CD14-positive monocyte (primary cell): ENCODE data around the gene GIMAP1. TPM values are rescaled to one million over a fixed set of nuclear protein-coding genes. Genes with fewer than 3 reads are reported as not detected.

Source experiments
- DNase-seq, 3 donors: peaks; one replicate each; pipeline ENCODE4 v3.0.0-alpha.2; 2011 to 2022
- H2AFZ ChIP-seq: 2 replicates; pipeline ENCODE4 v1.6.0; 2012; ENCODE audit warnings: mild to moderate bottlenecking, low read depth, low read length, inconsistent platforms; ENCODE audit not compliant: insufficient read depth, poor library complexity, severe bottlenecking
- H3K27ac ChIP-seq, 2 donors: 1 replicate in 1 of 2; 2 replicates in 1 of 2; pipeline ENCODE4 v1.5.1; 2012 to 2013; ENCODE audit warnings: low read length in 2 of 2, control low read depth in 1 of 2, inconsistent platforms in 1 of 2, low read depth in 1 of 2, mild to moderate bottlenecking in 1 of 2
- H3K27me3 ChIP-seq, 2 donors: one replicate each; pipeline versions ENCODE4 v1.6.0 to v1.6.1; 2011 to 2013; ENCODE audit warnings: low read length in 2 of 2; ENCODE audit not compliant: control insufficient read depth in 2 of 2, insufficient read depth in 2 of 2
- H3K36me3 ChIP-seq, 2 donors: replicated peaks in 1 of 2; 1 replicate in 1 of 2; 2 replicates in 1 of 2; pipeline versions ENCODE4 v1.5.1 to v1.6.1; 2012 to 2013; ENCODE audit warnings: low read length in 2 of 2, control low read depth in 1 of 2, inconsistent platforms in 1 of 2, mild to moderate bottlenecking in 1 of 2; ENCODE audit not compliant: insufficient read depth in 2 of 2, control insufficient read depth in 1 of 2
- H3K4me1 ChIP-seq, 2 donors: 1 replicate in 1 of 2; 2 replicates in 1 of 2; pipeline versions ENCODE4 v1.5.1 to v1.6.1; 2012 to 2013; ENCODE audit warnings: low read length in 2 of 2, control low read depth in 1 of 2, inconsistent platforms in 1 of 2, mild to moderate bottlenecking in 1 of 2, moderate library complexity in 1 of 2; ENCODE audit not compliant: insufficient read depth in 2 of 2, control insufficient read depth in 1 of 2
- H3K4me2 ChIP-seq: replicated peaks from 2 replicates; pipeline ENCODE3; 2012; ENCODE audit warnings: low read length, moderate library complexity, mild to moderate bottlenecking; ENCODE audit not compliant: poor library complexity, severe bottlenecking; ENCODE audit errors: extremely low read depth
- H3K4me3 ChIP-seq, 3 experiments: fragments of 200-600 bp in 1 of 3; sonication (generic) in 1 of 3; replicated peaks in 1 of 3; 1 replicate in 2 of 3; 2 replicates in 1 of 3; pipeline ENCODE4 v1.5.1; 2011 to 2013; ENCODE audit warnings: low read length in 3 of 3, mild to moderate bottlenecking in 3 of 3, control low read depth in 2 of 3, low read depth in 2 of 3, inconsistent platforms in 1 of 3, moderate library complexity in 1 of 3
- H3K79me2 ChIP-seq: 2 replicates; pipeline ENCODE4 v1.6.0; 2012; ENCODE audit warnings: mild to moderate bottlenecking, control low read depth, inconsistent platforms, low read length, moderate library complexity; ENCODE audit not compliant: insufficient read depth
- H3K9ac ChIP-seq: 2 replicates; pipeline ENCODE4 v1.6.0; 2017; ENCODE audit warnings: low read length, mild to moderate bottlenecking; ENCODE audit not compliant: insufficient read depth, poor library complexity, severe bottlenecking
- H3K9me3 ChIP-seq, 2 donors: replicated peaks in 1 of 2; 1 replicate in 1 of 2; 2 replicates in 1 of 2; pipeline versions ENCODE4 v1.5.1 to v1.6.1; 2012 to 2013; ENCODE audit warnings: low read length in 2 of 2, control low read depth in 1 of 2; ENCODE audit not compliant: control insufficient read depth in 1 of 2, insufficient read depth in 1 of 2
- H4K20me1 ChIP-seq: 2 replicates; pipeline ENCODE4 v1.6.0; 2012; ENCODE audit warnings: mild to moderate bottlenecking, low read length, control low read depth, moderate library complexity; ENCODE audit not compliant: insufficient read depth
- H3K27ac Mint-ChIP-seq, 7 donors: one replicate each; pipeline ENCODE4 v1.8.0; 2020; ENCODE audit warnings: mild to moderate bottlenecking in 7 of 7, mixed read lengths in 7 of 7, moderate library complexity in 6 of 7, inconsistent platforms in 2 of 7
- H3K27me3 Mint-ChIP-seq, 3 donors: one replicate each; pipeline ENCODE4 v1.8.0; 2021 to 2022; ENCODE audit warnings: low read depth in 3 of 3, mild to moderate bottlenecking in 3 of 3, mixed read lengths in 3 of 3, moderate library complexity in 3 of 3, inconsistent platforms in 1 of 3
- H3K36me3 Mint-ChIP-seq, 2 donors: one replicate each; pipeline ENCODE4 v1.8.0; 2020; ENCODE audit warnings: mixed read lengths in 2 of 2, inconsistent platforms in 1 of 2, mild to moderate bottlenecking in 1 of 2
- H3K4me1 Mint-ChIP-seq: one replicate; pipeline ENCODE4 v1.8.0; 2020; ENCODE audit warnings: mild to moderate bottlenecking, mixed read lengths
- H3K4me3 Mint-ChIP-seq, 2 donors: one replicate each; pipeline ENCODE4 v1.8.0; 2020; ENCODE audit warnings: mild to moderate bottlenecking in 2 of 2, mixed read lengths in 2 of 2, moderate library complexity in 1 of 2
- H3K9me3 Mint-ChIP-seq, 7 donors: one replicate each; pipeline ENCODE4 v1.8.0; 2020 to 2022; ENCODE audit warnings: mixed read lengths in 7 of 7, mild to moderate bottlenecking in 6 of 7, moderate library complexity in 6 of 7, inconsistent platforms in 2 of 7
- WGBS: methylation state at CpG from one replicate; pipeline ENCODE4 v1.1.5; 2013; ENCODE audit warnings: missing lambda C conversion rate; ENCODE audit not compliant: insufficient coverage; 5-methylcytosine and 5-hydroxymethylcytosine counted together
- intact Hi-C, 2 donors: fragments of 100-400 bp; cut with micrococcal nuclease; formaldehyde crosslinking; loops; one replicate each; pipeline versions ENCODE4 v1.15.0 to v1.15.1; 2023
- polyA plus RNA-seq, 3 donors: library from polyadenylated mRNA; depleted of rRNA in 1 of 3; unstranded in 2 of 3; stranded (reverse) in 1 of 3; fragments of 300-500 nt in 2 of 3; fragments of >200 nt in 1 of 3; fragmentation: Illumina TruSeq in 2 of 3; gene quantifications; 1 replicate in 2 of 3; 2 replicates in 1 of 3; pipeline ENCODE4 v1.2.3, GENCODE V29; 2012 to 2021
- TF ChIP-seq, protein P1 (sequence below): fragments of 200-600 bp; IDR thresholded peaks from one replicate; pipeline ENCODE4 v1.8.0; 2022; ENCODE audit warnings: antibody characterized with exemption, mild to moderate bottlenecking

GIMAP1 gene
- polyA plus RNA-seq, 3 donors = 10.9 to 19.6 (median 11.4) TPM

GRCh38 chr7:150748376-150748775, 32.0 kb downstream of the GIMAP1 start:
- H3K9ac ChIP-seq = no peak overlapping the region
- Mint-ChIP-seq H3K4me1 (peaks cover 27% of the 10 kb centered on the region), H3K36me3 (peaks cover 23 to 24% of the 10 kb centered on the region in 2 donors), H3K27me3 (peaks cover 0 to 2% (median 1%) of the 10 kb centered on the region in 3 donors), H3K9me3 (peaks cover 0 to 2% (median 0%) of the 10 kb centered on the region in 7 donors), H3K4me3 (no peak overlapping the region), H3K27ac (no peak overlapping the region)
- DNase-seq = no peak
- peaks cover 21% of the 10 kb centered on the region for H4K20me1 ChIP-seq
- H3K4me2 ChIP-seq = no peak overlapping the region
- H3K36me3 ChIP-seq = peaks cover 14 to 18% of the 10 kb centered on the region in 2 donors
- H3K27me3 ChIP-seq = no peaks in the 10 kb centered on the region
- H2AFZ ChIP-seq = no peak overlapping the region
- H3K4me1 ChIP-seq = peaks cover 7 to 12% of the 10 kb centered on the region in 2 donors
- no CpG with 5 or more reads among the region's 4 CpGs for WGBS
- no peaks in the 10 kb centered on the region for H3K9me3 ChIP-seq
- TF ChIP-seq, protein P1, sequence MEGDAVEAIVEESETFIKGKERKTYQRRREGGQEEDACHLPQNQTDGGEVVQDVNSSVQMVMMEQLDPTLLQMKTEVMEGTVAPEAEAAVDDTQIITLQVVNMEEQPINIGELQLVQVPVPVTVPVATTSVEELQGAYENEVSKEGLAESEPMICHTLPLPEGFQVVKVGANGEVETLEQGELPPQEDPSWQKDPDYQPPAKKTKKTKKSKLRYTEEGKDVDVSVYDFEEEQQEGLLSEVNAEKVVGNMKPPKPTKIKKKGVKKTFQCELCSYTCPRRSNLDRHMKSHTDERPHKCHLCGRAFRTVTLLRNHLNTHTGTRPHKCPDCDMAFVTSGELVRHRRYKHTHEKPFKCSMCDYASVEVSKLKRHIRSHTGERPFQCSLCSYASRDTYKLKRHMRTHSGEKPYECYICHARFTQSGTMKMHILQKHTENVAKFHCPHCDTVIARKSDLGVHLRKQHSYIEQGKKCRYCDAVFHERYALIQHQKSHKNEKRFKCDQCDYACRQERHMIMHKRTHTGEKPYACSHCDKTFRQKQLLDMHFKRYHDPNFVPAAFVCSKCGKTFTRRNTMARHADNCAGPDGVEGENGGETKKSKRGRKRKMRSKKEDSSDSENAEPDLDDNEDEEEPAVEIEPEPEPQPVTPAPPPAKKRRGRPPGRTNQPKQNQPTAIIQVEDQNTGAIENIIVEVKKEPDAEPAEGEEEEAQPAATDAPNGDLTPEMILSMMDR = no peak
- H3K79me2 ChIP-seq = no peaks in the 10 kb centered on the region
- H3K27ac ChIP-seq = no peak overlapping the region
- no peak overlapping the region for H3K4me3 ChIP-seq
- intact Hi-C loops = no loop called here

DNA sequence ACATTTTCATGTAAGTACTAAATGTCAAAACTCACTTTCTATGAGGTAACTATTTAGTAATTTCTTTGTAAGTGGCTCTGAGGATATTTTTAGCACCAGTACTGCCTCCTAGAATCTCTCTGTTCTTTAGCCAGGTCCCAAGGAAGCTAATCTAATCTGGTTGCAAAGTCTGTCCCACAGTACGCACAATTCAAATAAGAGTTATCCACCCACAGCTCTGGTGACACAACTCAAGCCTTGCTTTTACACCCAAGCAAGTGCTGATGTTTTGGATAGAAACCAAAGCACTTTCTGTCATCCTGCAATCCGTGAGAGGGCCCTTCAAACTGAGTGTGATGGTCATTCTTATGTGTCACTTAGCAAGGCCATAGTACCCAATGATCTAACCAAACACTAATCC, 35.3 kb downstream of the GIMAP1 start:
- no peak overlapping the region for H3K27ac Mint-ChIP-seq
- Histone ChIP-seq H3K9ac (no peak overlapping the region), H4K20me1 (no peaks in the 10 kb centered on the region), H3K9me3 (no peaks in the 10 kb centered on the region), H3K79me2 (no peaks in the 10 kb centered on the region), H3K36me3 (no peaks in the 10 kb centered on the region), H2AFZ (no peak overlapping the region), H3K27ac (no peak overlapping the region), H3K4me2 (no peak overlapping the region), H3K4me1 (peaks cover 35 to 42% of the 10 kb centered on the region in 2 donors), H3K4me3 (no peak overlapping the region), H3K27me3 (no peaks in the 10 kb centered on the region)
- intact Hi-C loops = loop anchor here in 1 of 2 donors (5.0 kb wide), 1 partner anchor 299 kb away; the partner anchor contains the start of gene GIMAP8
- peaks cover 0 to 8% (median 2%) of the 10 kb centered on the region in 7 donors for H3K9me3 Mint-ChIP-seq
- peaks cover 0 to 2% (median 1%) of the 10 kb centered on the region in 3 donors for H3K27me3 Mint-ChIP-seq
- no peak overlapping the region for H3K4me3 Mint-ChIP-seq
- no peak for DNase-seq
- TF ChIP-seq, protein P1 = no peak
- H3K36me3 Mint-ChIP-seq = no peaks in the 10 kb centered on the region
- peaks cover 42% of the 10 kb centered on the region for H3K4me1 Mint-ChIP-seq
- no CpG with 5 or more reads among the region's 2 CpGs for WGBS
